Vagina (tissue), 2 donors: ENCODE measurements around the gene CALCOCO2. TPM values are rescaled to one million over a fixed set of nuclear protein-coding genes. Genes with fewer than 3 reads are reported as not detected.

Experiments
- DNase-seq, 2 donors: peaks; one replicate each; pipeline ENCODE4 v3.0.0-alpha.2; 2017; ENCODE audit errors: extremely low spot score in 2 of 2
- H3K27ac ChIP-seq: fragments of 200-600 bp; sonication (generic); one replicate; pipeline ENCODE4 v1.5.1; 2019
- H3K27me3 ChIP-seq: fragments of 200-600 bp; sonication (generic); one replicate; pipeline ENCODE4 v1.5.1; 2019
- H3K36me3 ChIP-seq, 2 donors: fragments of 200-600 bp; sonication (generic); one replicate each; pipeline ENCODE4 v1.5.1; 2017 to 2019
- H3K4me1 ChIP-seq: fragments of 200-600 bp; sonication (generic); one replicate; pipeline ENCODE4 v1.5.1; 2019
- H3K4me3 ChIP-seq, 2 donors: fragments of 200-600 bp; sonication (generic); 1 replicate in 1 of 2; 2 replicates in 1 of 2; pipeline ENCODE4 v1.5.1; 2016 to 2019
- H3K9me3 ChIP-seq: fragments of 200-600 bp; sonication (generic); one replicate; pipeline ENCODE4 v1.5.1; 2019
- CTCF ChIP-seq, 3 experiments: fragments of 450-650 bp in 2 of 3; fragments of 200-600 bp in 1 of 3; sonication (generic) in 1 of 3; IDR thresholded peaks; one replicate each; pipeline ENCODE4 v1.5.1; 2017 to 2019; ENCODE audit warnings: antibody characterized with exemption in 3 of 3, mild to moderate bottlenecking in 2 of 3, moderate library complexity in 2 of 3
- POLR2A ChIP-seq, 2 donors: fragments of 450-650 bp; IDR thresholded peaks; one replicate each; pipeline ENCODE4 v1.6.1; 2017; ENCODE audit warnings: antibody characterized with exemption in 2 of 2, mild to moderate bottlenecking in 2 of 2, moderate library complexity in 2 of 2
- POLR2AphosphoS5 ChIP-seq, 2 donors: sonication (generic); formaldehyde crosslinking; IDR thresholded peaks; one replicate each; pipeline ENCODE4 v1.9.0; 2017; ENCODE audit warnings: antibody characterized with exemption in 2 of 2, mild to moderate bottlenecking in 2 of 2, low read depth in 1 of 2; ENCODE audit not compliant: insufficient read depth in 1 of 2
- intact Hi-C: fragments of 100-400 bp; cut with DNase I; formaldehyde crosslinking; loops from one replicate; pipeline ENCODE4 v1.15.1; 2023
- total RNA-seq: library from RNA; depleted of rRNA; stranded (reverse); fragments of >200 nt; gene quantifications from one replicate; pipeline ENCODE4 v1.2.3, GENCODE V29; 2016

CALCOCO2 gene
- total RNA-seq, 1 donor from 2014 or later, result 140 TPM

GRCh38 chr17:48901241-48901640 is 70.4 kb downstream of the CALCOCO2 start:
- Histone ChIP-seq H3K36me3 (peaks cover 0 to 7% of the 10 kb centered on the region in 2 donors), H3K27me3 (no peaks in the 10 kb centered on the region), H3K9me3 (no peaks in the 10 kb centered on the region), H3K27ac (no peak overlapping the region), H3K4me3 (no peak overlapping the region), H3K4me1 (no peaks in the 10 kb centered on the region)
- no peak for DNase-seq
- TF ChIP-seq POLR2AphosphoS5 (IDR thresholded peaks at IDR 0.05; ENCODE audit: insufficient read depth in 1 of 2, low read depth in 1 of 2) (no peak), CTCF (IDR thresholded peaks at IDR 0.05) (no peak)
- intact Hi-C loops, result loop anchor here (10.0 kb wide), 1 partner anchor 1806 kb away; no protein-coding TSS in a partner anchor

- H3K4me3 ChIP-seq, result no peak overlapping the region
- no peaks in the 10 kb centered on the region for H3K9me3 ChIP-seq
- no peaks in the 10 kb centered on the region for H3K27me3 ChIP-seq
- peaks cover 0 to 2% of the 10 kb centered on the region in 2 donors for H3K36me3 ChIP-seq
- H3K4me1 ChIP-seq, result peaks cover 7% of the 10 kb centered on the region
- no peak for DNase-seq
- intact Hi-C loops, result loop anchor here (10.0 kb wide), 1 partner anchor 1809 kb away; no protein-coding TSS in a partner anchor
- no peak overlapping the region for H3K27ac ChIP-seq
- TF ChIP-seq POLR2AphosphoS5 (IDR thresholded peaks at IDR 0.05; ENCODE audit: insufficient read depth in 1 of 2, low read depth in 1 of 2) (no peak), POLR2A (IDR thresholded peaks at IDR 0.05) (no peak)
Observed at GRCh38 chr17:48903401-48903800, 72.6 kb downstream of the CALCOCO2 start.

GRCh38 chr17:48904428-48904827 is 73.6 kb downstream of the CALCOCO2 start:
- Histone ChIP-seq H3K4me1 (peaks cover 11% of the 10 kb centered on the region), H3K27ac (no peak overlapping the region), H3K27me3 (no peaks in the 10 kb centered on the region), H3K9me3 (no peaks in the 10 kb centered on the region), H3K36me3 (no peaks in the 10 kb centered on the region), H3K4me3 (no peak overlapping the region)
- TF ChIP-seq CTCF (IDR thresholded peaks at IDR 0.05), result no peak
- no peak for TF ChIP-seq POLR2AphosphoS5 (IDR thresholded peaks at IDR 0.05; ENCODE audit: insufficient read depth in 1 of 2, low read depth in 1 of 2)
- TF ChIP-seq POLR2A (IDR thresholded peaks at IDR 0.05), result no peak
- no peak for DNase-seq
- intact Hi-C loops, result loop anchor here (10.0 kb wide), 1 partner anchor 1810 kb away; no protein-coding TSS in a partner anchor

- intact Hi-C loops, result loop anchor here (10.0 kb wide), 1 partner anchor 1811 kb away; no protein-coding TSS in a partner anchor
- no peak for DNase-seq
- Histone ChIP-seq H3K36me3 (no peaks in the 10 kb centered on the region), H3K4me3 (no peak overlapping the region), H3K4me1 (peaks cover 27% of the 10 kb centered on the region), H3K27me3 (no peaks in the 10 kb centered on the region), H3K27ac (no peak overlapping the region), H3K9me3 (no peaks in the 10 kb centered on the region)
- TF ChIP-seq POLR2A (IDR thresholded peaks at IDR 0.05) (no peak), CTCF (IDR thresholded peaks at IDR 0.05) (no peak), POLR2AphosphoS5 (IDR thresholded peaks at IDR 0.05; ENCODE audit: insufficient read depth in 1 of 2, low read depth in 1 of 2) (no peak)
Observed at GRCh38 chr17:48905987-48906515, 75.2 kb downstream of the CALCOCO2 start.

GRCh38 chr17:48907713-48908046 is 76.8 kb downstream of the CALCOCO2 start:
- no peak for DNase-seq
- Histone ChIP-seq H3K27me3 (no peaks in the 10 kb centered on the region), H3K36me3 (no peaks in the 10 kb centered on the region), H3K4me1 (peaks cover 33% of the 10 kb centered on the region), H3K4me3 (peak overlapping the region; percentile 87 to 96), H3K27ac (peak overlapping the region; percentile 93), H3K9me3 (no peaks in the 10 kb centered on the region)
- intact Hi-C loops, result loop anchor here (10.0 kb wide), 1 partner anchor 1813 kb away; no protein-coding TSS in a partner anchor
- TF ChIP-seq CTCF (IDR thresholded peaks at IDR 0.05) (no peak), POLR2AphosphoS5 (IDR thresholded peaks at IDR 0.05; ENCODE audit: insufficient read depth in 1 of 2, low read depth in 1 of 2) (no peak), POLR2A (IDR thresholded peaks at IDR 0.05) (no peak)
